NOMO-1 (cell line): ENCODE data around the gene HSPA12A.

Source experiments
- DNase-seq, 2 experiments: peaks; one replicate each; lab custom pipeline; 2025; ENCODE audit not compliant: unreplicated experiment in 2 of 2; lab: John Stamatoyannopoulos, UW

The HSPA12A gene

DNA sequence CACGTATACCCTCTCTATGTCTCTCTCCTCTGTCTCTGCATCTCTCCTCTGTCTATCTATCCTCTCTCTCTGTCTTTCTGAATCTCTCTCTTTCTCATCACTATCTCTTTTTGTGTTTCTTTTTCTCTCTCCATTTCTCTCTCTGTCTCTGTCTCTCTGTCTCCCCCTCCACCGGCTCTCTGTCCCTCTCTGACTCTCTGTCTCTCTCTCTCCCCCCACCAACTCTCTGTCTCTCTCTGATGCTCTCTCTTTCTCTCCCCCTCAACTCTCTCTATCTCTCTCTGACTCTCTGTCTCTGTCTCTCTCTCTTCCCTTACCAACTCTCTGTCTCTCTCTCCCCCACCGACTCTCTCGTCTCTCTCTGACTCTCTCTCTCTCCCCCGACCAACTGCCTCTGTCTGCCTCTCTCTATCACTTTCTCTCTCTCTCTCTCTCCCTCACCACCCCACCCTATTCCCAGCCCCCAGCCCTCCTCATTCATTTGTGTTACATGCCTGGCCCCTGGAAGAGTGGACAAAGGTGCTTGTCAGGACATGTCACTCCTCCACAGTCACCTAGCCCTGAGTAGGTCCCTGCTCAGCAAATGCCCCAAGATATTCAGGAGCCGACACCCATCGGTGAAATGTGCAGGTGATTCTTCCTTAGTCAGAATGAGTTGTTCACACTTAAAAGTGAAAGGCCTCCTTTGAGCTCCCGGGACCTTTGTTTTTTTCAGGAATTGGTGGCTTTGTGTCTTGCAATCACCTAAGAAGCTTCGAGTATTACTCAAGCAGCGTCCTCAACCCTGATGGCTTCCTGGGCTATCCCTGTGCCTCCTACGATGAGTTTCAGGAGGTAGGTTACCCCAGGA is 108.0 kb downstream of the HSPA12A start:
- DNase-seq: no peak

- no peak for DNase-seq
Observed at GRCh38 chr10:116633216-116633600, 109.2 kb downstream of the HSPA12A start.

GRCh38 chr10:116632596-116633215 is 109.7 kb downstream of the HSPA12A start:
- DNase-seq: no peak

- DNase-seq: no peak
Observed at GRCh38 chr10:116631871-116632295, 110.5 kb downstream of the HSPA12A start.

DNA sequence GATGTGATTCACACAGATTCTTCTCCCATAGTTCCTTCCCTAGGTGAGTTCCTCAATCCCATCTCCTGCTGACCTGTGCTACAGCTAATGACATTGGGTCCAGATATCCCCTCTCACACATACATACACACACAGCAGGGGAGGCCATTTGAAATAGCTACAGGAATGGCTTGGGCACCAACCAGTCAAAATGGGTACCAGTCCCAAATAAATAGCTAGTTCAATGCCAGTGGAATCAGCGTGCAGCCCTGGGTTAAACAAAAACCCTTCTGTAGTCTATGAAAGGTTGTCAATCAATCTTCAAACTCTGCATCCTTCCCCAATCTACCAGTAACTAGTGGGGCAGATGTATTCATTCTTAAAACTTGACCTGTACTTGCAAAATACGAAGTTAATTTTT is 112.3 kb downstream of the HSPA12A start:
- no peak for DNase-seq

DNA sequence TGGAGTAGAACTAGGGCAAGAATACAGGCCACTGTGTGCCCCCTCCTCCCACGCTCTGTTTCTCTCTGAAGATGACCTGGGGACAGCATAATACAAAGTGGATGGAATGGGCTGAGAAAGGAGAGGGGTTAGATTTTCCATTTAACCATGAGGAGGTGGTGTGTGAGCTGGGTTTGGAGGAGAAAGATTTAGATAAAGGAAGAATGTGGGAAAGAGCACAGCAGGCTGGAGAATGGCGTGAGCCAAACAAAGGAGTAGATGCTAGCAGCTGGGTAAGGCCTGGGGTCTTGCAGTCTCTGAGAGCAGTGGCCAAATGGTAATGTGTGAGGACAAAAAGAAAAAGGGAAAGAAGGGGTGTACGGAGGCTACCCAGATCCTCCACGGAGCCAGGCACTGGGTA is 113.0 kb downstream of the HSPA12A start:
- no peak for DNase-seq

- DNase-seq: no peak
Observed at GRCh38 chr10:116627386-116627933, 114.9 kb downstream of the HSPA12A start.

DNA sequence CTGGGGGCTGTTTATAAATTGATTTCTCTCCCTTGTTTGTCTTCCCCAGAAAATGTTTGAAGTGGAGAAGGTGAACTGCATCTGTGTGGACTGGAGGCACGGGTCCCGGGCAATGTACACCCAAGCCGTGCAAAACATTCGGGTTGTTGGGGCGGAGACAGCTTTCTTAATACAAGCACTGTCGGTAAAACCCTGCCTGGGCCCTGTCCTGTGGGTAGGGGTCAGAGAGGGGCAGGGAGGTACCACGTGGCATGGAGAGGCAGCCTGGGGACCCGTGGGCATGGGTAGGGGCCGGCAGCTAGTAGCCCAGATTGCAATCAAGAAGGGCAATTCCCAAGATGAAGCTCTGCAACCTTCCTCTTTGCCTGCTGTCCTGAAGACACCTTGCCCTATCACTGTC is 115.6 kb downstream of the HSPA12A start:
- DNase-seq: no peak

- DNase-seq: no peak
Observed at GRCh38 chr10:116625845-116626244, 116.5 kb downstream of the HSPA12A start.

DNA sequence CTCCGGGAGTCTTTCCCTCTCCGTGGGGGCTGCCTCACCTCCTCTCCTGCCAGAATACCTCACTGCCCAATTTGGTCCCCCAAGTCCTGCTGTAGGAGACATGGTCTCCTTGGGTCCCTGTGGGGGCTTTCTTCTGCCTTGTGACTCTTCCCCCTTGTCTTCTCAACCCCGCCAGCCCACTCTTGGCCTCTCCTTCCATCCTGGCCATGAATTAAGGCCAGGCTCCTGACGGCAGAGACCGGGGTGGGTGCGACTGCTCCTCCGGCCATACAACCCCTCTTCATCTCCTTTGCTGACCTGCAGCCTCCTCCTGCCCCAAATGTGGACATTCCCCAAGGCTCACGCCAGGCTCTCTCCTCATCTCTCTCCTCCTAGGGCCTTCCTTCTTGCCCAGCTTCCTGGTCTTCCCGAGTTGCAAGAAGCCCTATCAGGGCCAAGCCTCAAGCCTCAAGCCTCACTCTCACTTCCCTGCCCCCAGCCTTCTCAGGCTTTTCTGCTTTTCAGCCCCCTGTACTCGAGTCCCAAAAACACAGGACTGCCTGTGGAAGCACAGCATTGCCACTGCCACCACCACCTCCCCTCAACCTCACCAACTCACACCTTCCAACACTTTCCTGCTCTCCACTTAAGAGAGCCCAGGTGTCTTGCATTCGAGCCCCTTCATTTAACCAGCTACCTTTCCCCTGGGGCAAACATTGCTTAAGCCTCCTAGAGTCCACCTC is 120.3 kb downstream of the HSPA12A start:
- no peak for DNase-seq

DNA sequence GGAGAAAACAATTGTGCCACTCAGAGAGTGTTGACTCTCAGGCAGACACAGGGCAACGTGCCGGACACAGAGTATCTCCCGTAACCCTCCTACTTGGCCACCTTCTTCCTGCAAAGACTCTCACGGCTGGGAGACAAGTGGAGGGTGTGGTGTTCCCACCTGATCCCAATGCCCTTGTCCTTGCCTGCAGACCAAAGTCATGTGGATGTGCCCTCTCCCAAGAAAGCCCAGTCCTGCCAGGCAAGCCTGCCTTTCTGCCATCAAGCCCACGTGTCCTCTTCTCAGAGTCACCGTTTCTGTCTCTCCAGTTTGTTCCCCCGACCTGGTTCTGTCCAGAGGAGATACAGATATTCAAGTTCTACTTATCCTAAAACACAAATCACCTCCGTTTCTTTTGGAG is 120.9 kb downstream of the HSPA12A start:
- no peak for DNase-seq
